Suppressor macrophage (primary cell): ENCODE measurements around the gene PTAFR.

ENCODE experiments used
- DNase-seq, 4 experiments: peaks; one replicate each; pipeline ENCODE4 v3.0.0-alpha.2; 2020 to 2022

The PTAFR gene

DNA sequence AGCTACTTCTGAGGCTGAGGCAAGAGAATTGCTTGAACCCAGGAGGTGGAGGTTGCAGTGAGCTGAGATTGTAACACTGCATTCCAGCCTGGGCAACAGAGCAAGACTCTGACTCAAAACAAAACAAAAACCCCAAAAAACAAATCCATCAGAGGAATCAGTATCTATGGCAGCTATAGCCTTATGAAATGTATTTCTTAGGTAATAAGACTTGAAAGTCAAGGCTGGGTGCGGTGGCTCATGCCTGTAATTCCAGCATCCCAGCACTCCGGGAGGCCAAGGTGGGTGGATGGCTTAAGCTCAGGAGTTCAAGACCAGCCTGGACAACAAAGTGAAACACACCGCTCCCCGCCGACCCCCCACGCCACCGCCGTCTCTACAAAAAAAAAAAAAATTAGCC lies 56.9 kb downstream of the PTAFR start:
- no peak for DNase-seq

DNA sequence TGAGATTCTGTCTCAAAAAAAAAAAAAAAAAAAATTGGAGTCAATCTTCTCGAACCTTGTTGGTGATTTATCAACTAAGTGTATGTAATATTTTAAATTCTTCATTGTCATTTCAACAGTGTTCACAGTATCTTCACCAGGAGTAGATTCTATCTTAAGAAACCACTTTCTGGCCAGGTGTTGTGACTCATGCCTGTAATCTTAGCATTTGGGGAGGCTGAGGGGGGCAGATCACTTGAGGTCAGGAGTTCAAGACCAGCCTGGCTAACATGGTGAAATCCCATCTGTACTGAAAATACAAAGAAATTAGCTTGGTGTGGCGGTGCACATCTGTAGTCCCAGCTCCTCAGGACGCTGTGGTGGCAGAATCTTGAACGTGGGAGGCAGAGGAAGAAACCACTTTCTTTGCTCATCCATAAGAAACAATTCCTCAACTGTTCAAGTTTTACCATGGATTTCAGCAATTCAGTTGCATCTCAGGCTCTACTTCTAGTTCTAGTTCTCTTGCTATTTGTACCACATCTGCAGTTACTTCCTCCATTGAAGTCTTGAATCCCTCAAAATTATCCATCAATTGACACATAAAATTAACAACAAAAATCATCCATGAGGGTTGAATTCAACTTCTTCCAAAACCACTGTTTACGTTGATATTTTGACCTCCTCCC lies 57.7 kb downstream of the PTAFR start:
- no peak for DNase-seq

DNA sequence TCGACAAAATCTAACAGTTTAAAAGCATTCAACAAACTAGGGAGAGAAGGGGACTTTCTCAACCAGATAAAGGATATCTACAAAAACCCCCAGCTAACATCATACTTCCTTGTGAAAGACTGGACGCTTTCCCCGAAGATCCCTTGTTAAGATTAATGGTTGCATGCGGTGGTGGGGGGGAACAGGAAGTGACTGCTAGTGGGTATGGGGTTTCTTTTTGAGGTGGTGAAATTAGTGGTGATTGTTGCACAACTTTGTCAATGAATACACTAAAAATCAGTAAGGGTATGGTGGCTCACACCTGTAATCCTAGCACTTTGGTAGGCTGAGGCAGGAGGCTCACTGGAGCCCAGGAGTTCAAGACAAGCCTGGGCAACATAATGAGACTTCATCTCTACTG lies 61.2 kb downstream of the PTAFR start:
- peak; percentile 75 to 91 (median 84) for DNase-seq

DNA sequence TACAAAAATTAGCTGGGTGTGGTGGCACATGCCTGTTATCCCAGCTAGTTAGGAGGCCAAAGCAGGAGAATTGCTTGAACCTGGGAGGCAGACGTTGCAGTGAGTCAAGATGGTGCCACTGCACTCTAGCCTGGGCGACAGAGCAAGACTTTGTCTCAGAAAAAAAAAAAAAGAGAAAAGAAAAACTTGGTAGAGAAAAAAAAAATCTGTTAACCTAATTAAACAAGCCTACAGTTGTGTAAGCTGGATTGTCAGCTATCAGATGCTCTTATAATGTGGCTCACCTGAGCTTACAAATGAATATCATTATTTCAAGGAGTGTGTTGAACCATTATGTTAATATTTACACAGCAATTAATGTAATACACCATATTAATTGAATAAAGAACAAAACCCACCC lies 61.6 kb downstream of the PTAFR start:
- DNase-seq, result no peak

DNA sequence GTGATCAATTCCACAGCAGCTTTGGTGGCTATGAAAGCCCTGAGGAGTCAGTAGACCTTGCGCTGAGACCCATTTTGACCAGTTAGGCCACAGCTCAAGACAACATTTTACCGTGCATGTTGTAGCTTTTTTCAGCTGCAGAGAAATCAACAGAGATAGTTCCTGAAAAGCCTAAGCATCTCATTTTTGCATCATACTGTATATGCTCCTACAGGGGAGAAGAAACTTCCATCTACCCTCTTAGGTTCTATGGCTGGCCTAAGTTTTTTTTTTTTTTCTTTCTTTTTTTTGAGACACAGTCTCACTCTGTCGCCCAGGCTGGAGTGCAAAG lies 63.3 kb downstream of the PTAFR start:
- DNase-seq, result no peak

DNA sequence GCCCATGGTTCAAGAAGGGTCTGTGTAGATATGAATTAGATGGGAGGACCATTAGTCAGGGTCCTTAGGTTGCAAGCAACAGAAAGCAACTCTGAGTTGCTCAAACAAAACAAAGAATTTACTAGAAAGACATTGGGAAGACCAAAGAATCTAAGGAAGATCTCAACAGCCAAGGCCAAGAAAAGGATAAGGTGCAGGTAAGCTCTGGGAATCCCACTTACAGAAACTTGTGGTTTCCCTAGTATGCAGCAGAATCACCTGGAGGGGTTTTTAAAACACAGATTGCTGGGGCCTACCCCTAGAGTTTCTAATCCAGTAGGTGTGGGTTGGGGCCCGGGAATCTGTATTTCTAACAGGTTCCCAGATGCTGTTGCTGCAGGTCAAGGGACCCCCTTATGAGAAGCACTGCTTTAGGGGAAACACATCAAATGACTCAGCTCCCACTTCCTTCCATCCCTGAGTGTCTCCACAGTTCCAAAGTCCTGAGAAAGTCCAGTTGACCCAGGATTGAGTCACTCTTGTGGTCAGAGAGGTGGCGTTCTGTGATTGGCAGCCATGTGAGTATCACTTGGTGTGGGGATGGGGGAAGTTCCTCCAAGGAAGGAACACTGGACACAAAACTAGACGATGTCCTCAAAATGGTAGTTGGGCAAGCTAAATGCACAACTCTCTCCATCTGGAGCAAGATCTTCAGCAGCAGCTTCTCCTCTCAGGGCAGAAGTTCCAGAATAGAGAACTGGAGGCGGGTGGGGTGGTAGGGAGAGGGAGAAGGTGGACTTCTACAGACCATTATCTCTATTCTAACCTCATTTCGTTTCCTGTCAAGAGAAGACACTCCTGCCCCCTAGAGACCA lies 63.9 kb downstream of the PTAFR start:
- DNase-seq, result peak; percentile 91 to 98 (median 96)

DNA sequence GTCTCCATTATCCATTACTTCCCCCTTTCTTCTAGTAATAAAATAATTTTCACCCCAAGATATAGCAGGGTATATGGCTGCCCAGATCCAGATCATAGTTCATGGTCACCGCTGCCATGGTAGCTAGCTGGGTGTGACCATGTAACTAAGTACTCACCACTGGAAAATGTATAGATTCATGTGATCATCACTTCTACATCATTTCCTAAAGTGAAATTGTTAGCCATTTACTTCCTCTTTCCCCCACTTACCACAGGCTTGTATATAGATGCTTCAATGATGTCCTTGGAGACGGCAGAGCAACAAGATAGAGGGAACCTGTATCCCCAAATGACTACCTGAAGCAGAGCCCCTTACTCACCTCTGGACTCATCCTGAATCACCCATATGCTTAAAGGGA lies 65.3 kb downstream of the PTAFR start:
- DNase-seq, result peak; percentile 80 to 94 (median 88)

DNA sequence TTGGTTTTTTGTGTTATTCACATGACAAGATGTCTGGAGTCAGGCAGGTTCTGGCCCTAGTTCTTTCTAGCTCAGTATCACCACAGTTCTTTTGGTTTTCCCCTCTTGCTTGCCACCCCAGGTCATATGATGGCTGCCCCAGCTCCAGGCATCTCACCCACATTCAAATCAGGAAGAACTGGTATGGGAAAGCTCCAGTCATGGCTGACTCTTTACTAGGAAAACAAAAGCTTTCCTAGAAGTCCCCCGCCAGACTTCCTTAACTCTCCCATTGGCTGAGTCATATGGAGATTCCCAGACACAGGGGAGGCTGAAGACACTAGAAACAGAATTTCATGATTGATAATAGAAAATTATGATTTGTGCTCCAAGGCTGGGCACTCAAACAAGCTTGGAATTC lies 65.9 kb downstream of the PTAFR start:
- peak; percentile 26 to 63 (median 49) for DNase-seq

DNA sequence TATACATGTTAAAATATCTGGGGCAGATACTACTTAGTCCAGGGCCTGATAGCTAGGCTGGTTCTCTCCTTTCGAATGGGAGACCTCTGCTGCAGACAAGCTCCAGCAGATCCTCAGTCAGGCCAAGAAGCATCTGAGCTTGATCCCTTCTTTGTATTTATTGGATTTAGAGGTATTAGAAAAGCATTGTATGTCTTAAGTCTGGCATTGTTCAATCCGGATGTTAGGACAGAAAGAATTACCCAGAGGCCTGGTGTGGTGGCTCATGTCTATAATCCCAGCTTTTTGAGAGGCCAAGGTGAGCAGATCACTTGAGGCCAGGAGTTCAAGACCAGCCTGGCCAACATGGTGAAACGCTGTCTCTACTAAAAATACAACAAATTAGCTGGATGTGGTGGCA lies 66.9 kb downstream of the PTAFR start:
- DNase-seq, result no peak

DNA sequence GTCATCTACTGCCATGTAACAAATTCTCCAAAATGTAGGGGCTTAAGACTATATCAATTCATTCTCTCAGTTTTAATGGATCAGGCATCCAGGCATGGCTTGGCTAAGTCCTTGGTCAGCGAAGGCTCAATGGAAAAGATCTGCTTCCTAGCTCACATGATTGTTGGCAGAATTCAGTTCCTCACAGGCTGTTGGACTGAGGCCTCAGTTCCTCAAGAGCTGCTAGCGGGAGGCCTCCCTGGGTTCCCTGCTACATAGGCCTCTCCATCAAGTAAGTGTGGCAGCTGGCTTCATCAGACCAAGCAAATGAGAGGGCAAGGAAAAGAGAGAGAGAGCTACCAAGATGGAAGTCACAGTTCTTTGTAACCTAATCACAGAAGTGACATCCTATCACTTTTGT lies 68.5 kb downstream of the PTAFR start:
- DNase-seq, result peak; percentile 32 to 74 (median 68)

DNA sequence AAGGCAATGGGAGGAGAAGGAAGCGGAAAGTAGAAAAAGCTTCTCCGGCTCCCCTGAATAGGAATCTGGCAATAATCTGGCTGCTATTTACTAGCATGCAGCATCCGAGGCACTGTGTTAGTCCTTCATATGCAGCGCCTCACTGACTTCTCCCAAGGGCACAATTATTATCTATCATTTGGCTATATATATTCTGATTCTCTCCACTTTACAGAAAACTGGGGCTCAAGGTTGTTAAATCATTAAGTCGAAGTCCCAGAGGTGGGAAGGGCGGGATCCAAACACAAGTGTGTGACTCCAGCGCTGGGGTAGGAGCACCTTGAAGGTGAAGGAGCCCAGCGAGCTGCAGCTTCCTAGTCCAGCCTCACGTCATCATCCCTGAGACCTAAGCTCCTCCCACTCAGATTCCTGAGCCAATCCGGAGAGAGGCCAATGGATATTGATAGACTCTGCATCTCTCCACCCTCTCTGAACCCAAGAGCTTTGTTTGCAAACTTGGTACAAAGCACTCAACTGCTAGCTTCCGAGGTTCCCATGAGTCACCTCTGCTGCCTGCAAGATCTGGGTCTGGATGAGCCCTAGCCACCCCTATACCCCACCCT lies 71.5 kb downstream of the PTAFR start:
- DNase-seq, result no peak

DNA sequence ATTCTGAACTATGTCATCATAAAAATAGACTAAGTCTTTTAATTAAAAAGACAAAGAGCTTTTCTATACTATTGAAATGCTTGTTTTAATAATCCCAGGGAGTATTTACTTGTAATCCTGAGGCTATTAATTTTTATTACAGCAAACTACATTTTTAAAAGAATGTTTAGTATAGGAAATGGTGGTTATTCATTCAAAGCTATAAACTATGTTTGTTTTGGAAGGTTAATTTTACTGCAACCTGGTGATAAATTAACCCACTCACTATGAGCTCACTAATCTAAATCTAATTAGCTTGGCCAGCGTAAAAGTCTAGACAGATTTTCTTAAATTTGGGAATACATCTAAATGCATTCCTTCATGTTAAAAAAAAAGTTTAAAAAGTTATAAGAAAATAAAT lies 74.3 kb downstream of the PTAFR start:
- no peak for DNase-seq

DNA sequence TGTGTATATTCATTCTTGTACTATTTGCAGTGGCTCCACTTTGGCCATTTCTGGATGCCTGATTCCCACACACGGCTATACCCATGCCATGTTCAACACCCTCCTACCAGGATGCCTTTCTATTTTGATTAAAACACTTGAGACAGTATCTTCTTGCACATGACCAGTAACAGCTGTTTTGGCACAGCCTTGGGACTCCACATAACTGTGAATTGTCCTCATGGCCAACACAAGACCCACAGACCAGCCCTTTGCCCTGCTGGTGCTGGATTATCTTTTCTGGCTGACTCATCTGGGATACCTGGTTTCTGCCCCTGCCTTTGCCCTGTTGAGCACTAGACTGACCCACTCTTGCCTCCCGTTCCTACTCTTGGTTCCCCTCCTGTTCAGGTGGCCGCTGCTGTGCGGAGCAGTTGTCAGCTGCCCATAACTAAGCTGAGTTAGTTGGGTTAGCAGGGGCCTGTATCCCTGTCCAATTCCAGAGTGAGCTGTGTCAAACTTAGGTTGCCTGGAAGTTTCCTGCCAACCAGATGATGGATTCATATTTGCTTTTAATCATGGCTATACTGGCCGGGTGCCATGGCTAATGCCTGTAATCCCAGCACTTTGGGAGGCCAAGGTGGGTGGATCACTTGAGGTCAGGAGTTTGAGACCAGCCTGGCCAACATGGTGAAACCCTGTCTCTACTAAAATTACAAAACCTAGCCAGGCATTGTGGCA lies 77.3 kb downstream of the PTAFR start:
- DNase-seq, result no peak
